ENCODE data around the gene MYO1C. TPM values are rescaled to one million over a fixed set of nuclear protein-coding genes. Genes with fewer than 3 reads are reported as not detected.

The MYO1C gene
- total and polyA plus RNA-seq, 9 of the 15 experiments (the other 6 are each of a cell fraction or from before 2014, with no cell fraction given): 0.46 to 32.5 (median 11.6) TPM

DNA sequence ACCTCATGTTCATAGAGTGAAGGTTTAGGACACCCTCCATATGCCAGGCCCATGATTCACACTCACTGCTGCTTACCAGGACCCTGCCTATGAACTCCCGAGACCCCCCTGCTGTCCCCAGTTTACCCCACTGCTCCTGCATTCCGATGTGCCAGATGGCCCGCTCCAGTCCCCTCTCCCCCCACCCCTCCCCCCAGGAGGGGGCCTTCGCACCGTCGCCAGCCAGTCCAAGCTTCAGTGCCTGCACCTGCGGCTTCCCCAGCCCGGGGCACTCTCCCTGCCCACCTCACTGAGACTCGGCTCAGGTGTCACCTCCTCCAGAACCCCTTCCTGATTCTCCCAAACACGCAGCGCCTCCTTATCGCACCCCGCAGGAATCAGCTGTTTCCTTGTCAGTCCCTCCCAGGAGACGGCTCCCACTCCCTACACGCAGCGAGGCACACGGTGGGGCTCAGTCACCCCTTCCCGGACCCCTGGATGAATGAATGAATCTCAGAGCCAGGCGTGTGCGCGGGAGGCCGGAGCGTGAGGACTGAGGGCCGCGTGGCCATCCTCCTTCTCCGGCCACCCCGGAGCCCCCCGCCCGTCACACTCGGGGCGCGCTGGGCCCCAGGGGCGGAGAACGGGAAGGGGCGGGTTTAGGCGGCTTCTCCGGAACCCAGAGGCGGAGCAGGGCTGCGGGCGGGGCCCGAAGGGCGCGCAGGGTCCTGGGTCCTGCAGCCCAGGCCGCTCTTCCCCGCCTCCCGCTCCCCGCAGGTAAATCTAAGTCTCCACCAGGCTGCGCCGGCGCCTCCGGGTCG lies 1.6 kb downstream of the MYO1C start (continued):
- TF ChIP-seq ZNF41 (CRISPR knock-in tag; conservative IDR thresholded peaks at IDR 0.05): no peak
- TF ChIP-seq, protein P1, sequence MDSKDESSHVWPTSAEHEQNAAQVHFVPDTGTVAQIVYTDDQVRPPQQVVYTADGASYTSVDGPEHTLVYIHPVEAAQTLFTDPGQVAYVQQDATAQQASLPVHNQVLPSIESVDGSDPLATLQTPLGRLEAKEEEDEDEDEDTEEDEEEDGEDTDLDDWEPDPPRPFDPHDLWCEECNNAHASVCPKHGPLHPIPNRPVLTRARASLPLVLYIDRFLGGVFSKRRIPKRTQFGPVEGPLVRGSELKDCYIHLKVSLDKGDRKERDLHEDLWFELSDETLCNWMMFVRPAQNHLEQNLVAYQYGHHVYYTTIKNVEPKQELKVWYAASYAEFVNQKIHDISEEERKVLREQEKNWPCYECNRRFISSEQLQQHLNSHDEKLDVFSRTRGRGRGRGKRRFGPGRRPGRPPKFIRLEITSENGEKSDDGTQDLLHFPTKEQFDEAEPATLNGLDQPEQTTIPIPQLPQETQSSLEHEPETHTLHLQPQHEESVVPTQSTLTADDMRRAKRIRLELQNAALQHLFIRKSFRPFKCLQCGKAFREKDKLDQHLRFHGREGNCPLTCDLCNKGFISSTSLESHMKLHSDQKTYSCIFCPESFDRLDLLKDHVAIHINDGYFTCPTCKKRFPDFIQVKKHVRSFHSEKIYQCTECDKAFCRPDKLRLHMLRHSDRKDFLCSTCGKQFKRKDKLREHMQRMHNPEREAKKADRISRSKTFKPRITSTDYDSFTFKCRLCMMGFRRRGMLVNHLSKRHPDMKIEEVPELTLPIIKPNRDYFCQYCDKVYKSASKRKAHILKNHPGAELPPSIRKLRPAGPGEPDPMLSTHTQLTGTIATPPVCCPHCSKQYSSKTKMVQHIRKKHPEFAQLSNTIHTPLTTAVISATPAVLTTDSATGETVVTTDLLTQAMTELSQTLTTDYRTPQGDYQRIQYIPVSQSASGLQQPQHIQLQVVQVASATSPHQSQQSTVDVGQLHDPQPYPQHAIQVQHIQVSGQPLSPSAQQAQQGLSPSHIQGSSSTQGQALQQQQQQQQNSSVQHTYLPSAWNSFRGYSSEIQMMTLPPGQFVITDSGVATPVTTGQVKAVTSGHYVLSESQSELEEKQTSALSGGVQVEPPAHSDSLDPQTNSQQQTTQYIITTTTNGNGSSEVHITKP (IDR thresholded peaks at IDR 0.05; ENCODE audit: partially characterized antibody): no peak
- TF ChIP-seq CBFA2T3 (IDR thresholded peaks at IDR 0.05): peak; percentile 96
- TF ChIP-seq TAF7 (tag; IDR thresholded peaks at IDR 0.05): no peak
- no peak for TF ChIP-seq TGIF2 (CRISPR knock-in tag; IDR thresholded peaks at IDR 0.05)
- no peak for TF ChIP-seq HMGXB4 (CRISPR knock-in tag; IDR thresholded peaks at IDR 0.05)
- no peak for TF ChIP-seq ZNF717 (CRISPR knock-in tag; IDR thresholded peaks at IDR 0.05)
- TF ChIP-seq NRF1 (conservative IDR thresholded peaks at IDR 0.05 in 1 of 2, IDR thresholded peaks at IDR 0.05 in 1 of 2): peak; percentile 46 to 53
- TF ChIP-seq YY1 (IDR thresholded peaks at IDR 0.05; ENCODE audit: borderline replicate concordance in 1 of 3, control insufficient read depth in 1 of 3, extremely low read depth in 1 of 3, insufficient read depth in 3 of 3, insufficient read length in 1 of 3, insufficient replicate concordance in 2 of 3, low read depth in 1 of 3, low read length in 2 of 3): peak in 1 of 3 experiments; percentile 11
- TF ChIP-seq, protein P2, sequence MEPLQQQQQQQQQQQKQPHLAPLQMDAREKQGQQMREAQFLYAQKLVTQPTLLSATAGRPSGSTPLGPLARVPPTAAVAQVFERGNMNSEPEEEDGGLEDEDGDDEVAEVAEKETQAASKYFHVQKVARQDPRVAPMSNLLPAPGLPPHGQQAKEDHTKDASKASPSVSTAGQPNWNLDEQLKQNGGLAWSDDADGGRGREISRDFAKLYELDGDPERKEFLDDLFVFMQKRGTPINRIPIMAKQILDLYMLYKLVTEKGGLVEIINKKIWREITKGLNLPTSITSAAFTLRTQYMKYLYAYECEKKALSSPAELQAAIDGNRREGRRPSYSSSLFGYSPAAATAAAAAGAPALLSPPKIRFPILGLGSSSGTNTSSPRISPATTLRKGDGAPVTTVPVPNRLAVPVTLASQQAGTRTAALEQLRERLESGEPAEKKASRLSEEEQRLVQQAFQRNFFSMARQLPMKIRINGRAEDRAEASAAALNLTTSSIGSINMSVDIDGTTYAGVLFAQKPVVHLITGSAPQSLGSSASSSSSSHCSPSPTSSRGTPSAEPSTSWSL (CRISPR knock-in tag; IDR thresholded peaks at IDR 0.05; ENCODE audit: borderline replicate concordance): no peak
- TF ChIP-seq PCBP2 (IDR thresholded peaks at IDR 0.05; ENCODE audit: low read depth, low read length, poor library complexity, severe bottlenecking): no peak
- no peak for TF ChIP-seq FOXJ3 (CRISPR knock-in tag; IDR thresholded peaks at IDR 0.05)
- TF ChIP-seq NKRF (IDR thresholded peaks at IDR 0.05; ENCODE audit: borderline replicate concordance): peak; percentile 88; the same call in 1 of the 2 replicates
- TF ChIP-seq FOXP4 (CRISPR knock-in tag; IDR thresholded peaks at IDR 0.05; ENCODE audit: borderline replicate concordance): no peak
